HUES6 (cell line): Measurements from ENCODE around the gene YTHDC1.
"Not testable (repeated sequence)": the region's sequence is repeated elsewhere in the genome, so short reads cannot be mapped to it uniquely, and the experiment has no call there.

ENCODE experiments used
- H3K27ac ChIP-seq: 2 replicates; pipeline ENCODE4 v1.7.0; 2013; ENCODE audit warnings: low read depth, mild to moderate bottlenecking, low read length, inconsistent platforms
- H3K27me3 ChIP-seq: 2 replicates; pipeline ENCODE4 v1.6.1; 2013; ENCODE audit warnings: low read length; ENCODE audit not compliant: control insufficient read depth, insufficient read depth
- H3K36me3 ChIP-seq: 2 replicates; pipeline ENCODE4 v1.6.1; 2013; ENCODE audit warnings: low read length; ENCODE audit not compliant: control insufficient read depth, insufficient read depth
- H3K4me1 ChIP-seq: 2 replicates; pipeline ENCODE4 v1.6.1; 2013; ENCODE audit warnings: low read length; ENCODE audit not compliant: control insufficient read depth, insufficient read depth
- H3K4me3 ChIP-seq: 2 replicates; pipeline ENCODE4 v1.5.1; 2013; ENCODE audit warnings: low read depth, low read length
- H3K9ac ChIP-seq: one replicate; pipeline ENCODE4 v1.6.1; 2013; ENCODE audit warnings: mild to moderate bottlenecking, low read length
- H3K9me3 ChIP-seq: 2 replicates; pipeline ENCODE4 v1.6.1; 2013; ENCODE audit warnings: low read depth, low read length; ENCODE audit not compliant: control insufficient read depth, insufficient read depth

The YTHDC1 gene

GRCh38 chr4:68297137-68297536, 52.8 kb downstream of the YTHDC1 start:
- H3K36me3 ChIP-seq = no peaks in the 10 kb centered on the region
- no peak overlapping the region for H3K9ac ChIP-seq
- H3K4me1 ChIP-seq = no peaks in the 10 kb centered on the region
- H3K27me3 ChIP-seq = no peaks in the 10 kb centered on the region
- H3K4me3 ChIP-seq = no peak overlapping the region
- peaks cover 4% of the 10 kb centered on the region for H3K9me3 ChIP-seq
- H3K27ac ChIP-seq = no peak overlapping the region

DNA sequence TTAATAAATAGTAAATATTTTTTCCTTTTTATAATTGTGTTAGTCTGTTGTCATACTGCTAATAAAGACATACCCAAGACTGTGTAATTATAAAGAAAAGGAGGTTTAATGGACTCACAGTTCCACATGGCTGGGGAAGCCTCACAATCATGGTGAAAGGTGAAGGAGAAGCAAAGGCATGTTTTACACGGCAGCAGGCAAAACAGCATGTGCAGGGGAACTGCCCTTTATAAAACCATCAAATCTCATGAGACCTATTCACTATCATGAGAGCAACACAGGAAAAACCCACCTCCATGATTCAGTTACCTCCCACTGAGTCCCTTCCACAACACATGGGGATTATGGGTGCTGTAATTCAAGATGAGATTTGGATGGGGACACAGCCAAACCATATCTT, 58.6 kb downstream of the YTHDC1 start:
- no peak overlapping the region for H3K9ac ChIP-seq
- H3K27ac ChIP-seq = no peak overlapping the region
- H3K4me1 ChIP-seq = no peaks in the 10 kb centered on the region
- H3K4me3 ChIP-seq = no peak overlapping the region
- H3K36me3 ChIP-seq = no peaks in the 10 kb centered on the region
- peaks cover 16% of the 10 kb centered on the region for H3K9me3 ChIP-seq
- H3K27me3 ChIP-seq = no peaks in the 10 kb centered on the region

DNA sequence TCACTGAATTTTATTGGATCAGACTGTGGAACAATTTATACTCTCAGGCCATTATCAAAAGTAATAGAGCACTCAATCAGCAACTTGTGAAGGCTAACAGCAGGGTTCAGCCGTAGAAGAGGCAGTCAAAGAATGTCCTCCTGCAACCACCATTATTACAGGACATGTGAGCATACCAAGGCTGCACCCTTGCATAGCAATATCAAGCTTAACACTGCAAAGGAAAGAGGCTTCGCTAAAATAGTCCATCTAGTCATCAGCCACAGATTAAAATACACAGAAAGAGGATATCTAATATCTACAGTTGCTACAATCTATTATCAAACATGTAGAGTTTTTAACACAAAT, 61.5 kb downstream of the YTHDC1 start:
- Histone ChIP-seq H3K36me3 (no peaks in the 10 kb centered on the region), H3K27ac (no peak overlapping the region), H3K9me3 (peaks cover 13% of the 10 kb centered on the region), H3K27me3 (no peaks in the 10 kb centered on the region), H3K4me3 (no peak overlapping the region), H3K9ac (no peak overlapping the region), H3K4me1 (no peaks in the 10 kb centered on the region)

GRCh38 chr4:68287704-68288392, 62.0 kb downstream of the YTHDC1 start:
- H3K9me3 ChIP-seq = peaks cover 13% of the 10 kb centered on the region
- H3K9ac ChIP-seq = no peak overlapping the region
- no peak overlapping the region for H3K4me3 ChIP-seq
- H3K27ac ChIP-seq = no peak overlapping the region
- H3K27me3 ChIP-seq = no peaks in the 10 kb centered on the region
- no peaks in the 10 kb centered on the region for H3K36me3 ChIP-seq
- no peaks in the 10 kb centered on the region for H3K4me1 ChIP-seq

- Histone ChIP-seq H3K4me1 (no peaks in the 10 kb centered on the region), H3K9ac (no peak overlapping the region), H3K36me3 (no peaks in the 10 kb centered on the region), H3K27ac (no peak overlapping the region), H3K9me3 (no peaks in the 10 kb centered on the region; the same call in 1 of the 2 replicates), H3K4me3 (no peak overlapping the region), H3K27me3 (no peaks in the 10 kb centered on the region)
Measured at GRCh38 chr4:68283714-68284113, 66.2 kb downstream of the YTHDC1 start.

GRCh38 chr4:68283095-68283494, 66.8 kb downstream of the YTHDC1 start:
- Histone ChIP-seq H3K27me3 (no peaks in the 10 kb centered on the region), H3K36me3 (no peaks in the 10 kb centered on the region), H3K4me3 (no peak overlapping the region), H3K4me1 (no peaks in the 10 kb centered on the region; the same call in 1 of the 2 replicates), H3K9ac (no peak overlapping the region), H3K9me3 (no peaks in the 10 kb centered on the region; the same call in 1 of the 2 replicates), H3K27ac (no peak overlapping the region)

- not testable (repeated sequence) for H3K9me3 ChIP-seq, H3K27ac ChIP-seq, H3K36me3 ChIP-seq, H3K27me3 ChIP-seq, H3K4me1 ChIP-seq, H3K9ac ChIP-seq, H3K4me3 ChIP-seq
Measured at GRCh38 chr4:68281796-68282740, 67.8 kb downstream of the YTHDC1 start.

GRCh38 chr4:68278029-68278428, 71.9 kb downstream of the YTHDC1 start:
- H3K9me3 ChIP-seq = no peaks in the 10 kb centered on the region; the same call in 1 of the 2 replicates
- no peaks in the 10 kb centered on the region for H3K27me3 ChIP-seq
- no peak overlapping the region for H3K4me3 ChIP-seq
- no peaks in the 10 kb centered on the region for H3K36me3 ChIP-seq
- peaks cover 14% of the 10 kb centered on the region for H3K4me1 ChIP-seq
- no peak overlapping the region for H3K27ac ChIP-seq
- no peak overlapping the region for H3K9ac ChIP-seq

GRCh38 chr4:68277627-68278026, 72.3 kb downstream of the YTHDC1 start:
- no peak overlapping the region for H3K4me3 ChIP-seq
- H3K4me1 ChIP-seq = peaks cover 15% of the 10 kb centered on the region
- H3K9ac ChIP-seq = no peak overlapping the region
- H3K9me3 ChIP-seq = no peaks in the 10 kb centered on the region; the same call in 1 of the 2 replicates
- no peak overlapping the region for H3K27ac ChIP-seq
- no peaks in the 10 kb centered on the region for H3K27me3 ChIP-seq
- no peaks in the 10 kb centered on the region for H3K36me3 ChIP-seq

DNA sequence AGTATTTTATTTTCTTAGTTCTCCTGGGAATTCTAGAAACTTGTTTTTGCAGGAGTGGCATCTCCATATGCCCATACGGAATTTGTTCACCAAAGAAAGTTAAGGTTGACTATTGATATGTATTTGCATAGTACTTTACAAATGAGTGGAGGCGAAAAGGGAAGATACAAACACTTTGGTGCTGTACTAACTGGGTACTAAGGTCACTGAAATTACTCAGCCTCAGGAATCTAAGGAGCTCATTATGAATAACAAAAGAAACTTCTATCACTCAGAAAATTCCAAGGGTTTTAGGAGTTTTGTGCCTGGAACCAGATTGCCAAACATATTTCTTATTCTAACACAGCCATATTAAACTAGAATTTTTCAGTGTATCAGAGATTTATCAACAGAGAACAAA, 77.0 kb downstream of the YTHDC1 start:
- H3K27ac ChIP-seq = peak overlapping the region; percentile 94

GRCh38 chr4:68272380-68272779, 77.5 kb downstream of the YTHDC1 start:
- Histone ChIP-seq H3K9ac (peak overlapping the region; percentile 68), H3K4me1 (peaks cover 19% of the 10 kb centered on the region), H3K36me3 (0 out of 2 replicates have a peak, but pooled peaks cover 4% of the 10 kb centered on the region), H3K27ac (peak overlapping the region; percentile 94; the same call in 1 of the 2 replicates), H3K27me3 (no peaks in the 10 kb centered on the region), H3K9me3 (peaks cover 31% of the 10 kb centered on the region), H3K4me3 (peak overlapping the region; percentile 50)

More for the DNA sequence above, 77.0 kb downstream of the YTHDC1 start:
- Histone ChIP-seq H3K4me3 (peak overlapping the region; percentile 50), H3K9ac (peak overlapping the region; percentile 81), H3K9me3 (peaks cover 27% of the 10 kb centered on the region), H3K36me3 (0 out of 2 replicates have a peak, but pooled peaks cover 4% of the 10 kb centered on the region), H3K27me3 (no peaks in the 10 kb centered on the region), H3K4me1 (peaks cover 19% of the 10 kb centered on the region)
